Measurements from ENCODE around the gene WHRN. TPM values are rescaled to one million over a fixed set of nuclear protein-coding genes. Genes with fewer than 3 reads are reported as not detected.

Gene WHRN
- polyA plus RNA-seq, 1 donor (not counting 4 experiments of a cell fraction or from before 2014, with no cell fraction given) = 1.2 TPM

- dilution Hi-C loops (cut with MboI; ENCODE audit: extremely low pct_ligation_motif_present, low sequenced_read_pairs) = no loop called here
- Histone ChIP-seq H3K4me1 (ENCODE audit: control insufficient read depth, extremely low read depth, insufficient read depth, low read length) (no peaks in the 10 kb centered on the region), H3K79me2 (ENCODE audit: control insufficient read depth, insufficient read depth, low read length) (no peaks in the 10 kb centered on the region), H3K4me3 (ENCODE audit: control insufficient read depth in 2 of 3, extremely low read depth in 1 of 3, insufficient read depth in 2 of 3, low read depth in 1 of 3, low read length in 3 of 3) (no peak overlapping the region), H3K27ac (ENCODE audit: control insufficient read depth, insufficient read depth, low read length) (no peak overlapping the region), H3K27me3 (ENCODE audit: control insufficient read depth, extremely low read depth, insufficient read depth, low read length) (no peaks in the 10 kb centered on the region), H3K36me3 (ENCODE audit: control insufficient read depth in 2 of 2, extremely low read depth in 1 of 2, insufficient read depth in 2 of 2, low read length in 2 of 2) (no peaks in the 10 kb centered on the region), H2AFZ (ENCODE audit: control insufficient read depth, low read length) (no peak overlapping the region), H3K9ac (ENCODE audit: control insufficient read depth, extremely low read depth, insufficient read depth, low read length) (no peak overlapping the region), H3K9me1 (ENCODE audit: control insufficient read depth, extremely low read depth, insufficient read depth, low read length) (no peaks in the 10 kb centered on the region), H3K9me3 (ENCODE audit: control insufficient read depth, low read depth, low read length) (no peaks in the 10 kb centered on the region), H3K4me2 (ENCODE audit: control insufficient read depth, extremely low read depth, insufficient read depth, low read depth, low read length) (no peak overlapping the region), H4K20me1 (ENCODE audit: control insufficient read depth, extremely low read depth, insufficient read depth, low read length) (no peaks in the 10 kb centered on the region)
- no peak for DNase-seq (ENCODE audit: low read depth, low spot score)
- no peak for FAIRE-seq
- TF ChIP-seq CTCF (optimal IDR thresholded peaks at IDR 0.05 in 1 of 3, IDR thresholded peaks at IDR 0.05 in 1 of 3, conservative IDR thresholded peaks at IDR 0.05 in 1 of 3; ENCODE audit: extremely low read depth in 1 of 3, insufficient read depth in 2 of 3, low read length in 3 of 3) (no peak), EZH2 (IDR thresholded peaks at IDR 0.05; ENCODE audit: low read length) (no peak)
Measured at GRCh38 chr9:114428466-114428865, 76.8 kb downstream of the WHRN start.

- no peaks in the 10 kb centered on the region for H3K9me3 ChIP-seq (ENCODE audit: control insufficient read depth, low read depth, low read length)
- TF ChIP-seq EZH2 (IDR thresholded peaks at IDR 0.05; ENCODE audit: low read length) (no peak), CTCF (optimal IDR thresholded peaks at IDR 0.05 in 1 of 3, IDR thresholded peaks at IDR 0.05 in 1 of 3, conservative IDR thresholded peaks at IDR 0.05 in 1 of 3; ENCODE audit: extremely low read depth in 1 of 3, insufficient read depth in 2 of 3, low read length in 3 of 3) (no peak)
- H3K36me3 ChIP-seq (ENCODE audit: control insufficient read depth in 2 of 2, extremely low read depth in 1 of 2, insufficient read depth in 2 of 2, low read length in 2 of 2) = no peaks in the 10 kb centered on the region
- H2AFZ ChIP-seq (ENCODE audit: control insufficient read depth, low read length) = no peak overlapping the region
- H3K9ac ChIP-seq (ENCODE audit: control insufficient read depth, extremely low read depth, insufficient read depth, low read length) = no peak overlapping the region
- no peaks in the 10 kb centered on the region for H3K9me1 ChIP-seq (ENCODE audit: control insufficient read depth, extremely low read depth, insufficient read depth, low read length)
- no peaks in the 10 kb centered on the region for H3K4me1 ChIP-seq (ENCODE audit: control insufficient read depth, extremely low read depth, insufficient read depth, low read length)
- H4K20me1 ChIP-seq (ENCODE audit: control insufficient read depth, extremely low read depth, insufficient read depth, low read length) = no peaks in the 10 kb centered on the region
- DNase-seq (ENCODE audit: low read depth, low spot score) (no peak), FAIRE-seq (no peak)
- no peaks in the 10 kb centered on the region for H3K79me2 ChIP-seq (ENCODE audit: control insufficient read depth, insufficient read depth, low read length)
- no peak overlapping the region for H3K4me2 ChIP-seq (ENCODE audit: control insufficient read depth, extremely low read depth, insufficient read depth, low read depth, low read length)
- dilution Hi-C loops (cut with MboI; ENCODE audit: extremely low pct_ligation_motif_present, low sequenced_read_pairs) = no loop called here
- no peak overlapping the region for H3K27ac ChIP-seq (ENCODE audit: control insufficient read depth, insufficient read depth, low read length)
- no peaks in the 10 kb centered on the region for H3K27me3 ChIP-seq (ENCODE audit: control insufficient read depth, extremely low read depth, insufficient read depth, low read length)
- no peak overlapping the region for H3K4me3 ChIP-seq (ENCODE audit: control insufficient read depth in 2 of 3, extremely low read depth in 1 of 3, insufficient read depth in 2 of 3, low read depth in 1 of 3, low read length in 3 of 3)
Measured at GRCh38 chr9:114427644-114428043, 77.6 kb downstream of the WHRN start.

All from keratinocyte (primary cell).